Loucy (cell line): ENCODE measurements around the gene ULBP2.
"Not testable (repeated sequence)": the region's sequence is repeated elsewhere in the genome, so short reads cannot be mapped to it uniquely, and the experiment has no call there.

ENCODE experiments used
- H2AFZ ChIP-seq: fragments of 200-600 bp; sonication (generic); 2 replicates; pipeline ENCODE4 v1.6.0; 2016; ENCODE audit warnings: antibody characterized with exemption, mild to moderate bottlenecking, low read length, moderate library complexity
- H3F3A ChIP-seq: fragments of 200-600 bp; 2 replicates; pipeline ENCODE4 v1.6.0; 2016; ENCODE audit warnings: antibody characterized with exemption, low read depth, mild to moderate bottlenecking
- H3K27me3 ChIP-seq: fragments of 200-600 bp; sonication (generic); 2 replicates; pipeline ENCODE4 v1.6.1; 2014; ENCODE audit warnings: low read length, mild to moderate bottlenecking; ENCODE audit not compliant: insufficient read depth, poor library complexity, severe bottlenecking
- H3K36me3 ChIP-seq: fragments of 200-600 bp; sonication (generic); 2 replicates; pipeline ENCODE4 v1.6.1; 2016; ENCODE audit warnings: low read length; ENCODE audit not compliant: insufficient read depth
- H3K4me1 ChIP-seq: fragments of 200-600 bp; sonication (generic); 2 replicates; pipeline ENCODE4 v1.5.1; 2014; ENCODE audit warnings: low read length, mild to moderate bottlenecking; ENCODE audit not compliant: insufficient read depth, poor library complexity, severe bottlenecking
- H3K4me2 ChIP-seq: fragments of 200-600 bp; sonication (generic); 2 replicates; pipeline ENCODE4 v1.6.0; 2014; ENCODE audit warnings: antibody characterized with exemption, low read length, low read depth, mild to moderate bottlenecking; ENCODE audit not compliant: poor library complexity, severe bottlenecking
- H3K4me3 ChIP-seq: fragments of 200-600 bp; sonication (generic); 2 replicates; pipeline ENCODE4 v1.5.1; 2014; ENCODE audit warnings: low read length, mild to moderate bottlenecking, mixed read lengths; ENCODE audit not compliant: poor library complexity, severe bottlenecking
- H3K79me2 ChIP-seq: fragments of 200-600 bp; sonication (generic); 2 replicates; pipeline ENCODE4 v1.6.1; 2014; ENCODE audit warnings: low read length; ENCODE audit not compliant: insufficient read depth
- H3K9ac ChIP-seq: fragments of 200-600 bp; sonication (generic); 2 replicates; pipeline ENCODE4 v1.6.0; 2014; ENCODE audit warnings: mild to moderate bottlenecking, low read depth, low read length, moderate library complexity; ENCODE audit not compliant: poor library complexity, severe bottlenecking
- H3K9me2 ChIP-seq: fragments of 200-600 bp; sonication (generic); replicated peaks from 2 replicates; pipeline ENCODE4 v1.6.1; 2016; ENCODE audit warnings: low read depth, low read length, mixed read lengths
- H3K9me3 ChIP-seq: fragments of 200-600 bp; sonication (generic); 2 replicates; pipeline ENCODE4 v1.6.1; 2014; ENCODE audit warnings: mild to moderate bottlenecking, antibody characterized with exemption, low read length, low read depth; ENCODE audit not compliant: insufficient read depth
- H4K20me1 ChIP-seq: fragments of 200-600 bp; sonication (generic); 2 replicates; pipeline ENCODE4 v1.6.0; 2014; ENCODE audit warnings: antibody characterized with exemption, low read length, mild to moderate bottlenecking; ENCODE audit not compliant: insufficient read depth, poor library complexity, severe bottlenecking
- EZH2phosphoT487 ChIP-seq: fragments of 200-600 bp; IDR thresholded peaks from 2 replicates; pipeline ENCODE4 v1.6.1; 2018; ENCODE audit warnings: antibody characterized with exemption, mild to moderate bottlenecking, moderate library complexity, borderline replicate concordance
- TF ChIP-seq, protein P1 (sequence below): fragments of 200-600 bp; sonication (generic); conservative IDR thresholded peaks from 2 replicates; pipeline ENCODE4 v1.5.1; 2014; ENCODE audit warnings: mild to moderate bottlenecking, antibody characterized with exemption, low read length

The ULBP2 gene

GRCh38 chr6:149958124-149958523 lies 16.3 kb downstream of the ULBP2 start:
- H3F3A ChIP-seq, H3K79me2 ChIP-seq, H3K27me3 ChIP-seq, H2AFZ ChIP-seq, H3K9me2 ChIP-seq, H3K9me3 ChIP-seq, H3K36me3 ChIP-seq, H3K4me2 ChIP-seq, H4K20me1 ChIP-seq, H3K4me1 ChIP-seq, H3K4me3 ChIP-seq, H3K9ac ChIP-seq: not testable (repeated sequence)

GRCh38 chr6:149959806-149960205 lies 18.0 kb downstream of the ULBP2 start:
- H4K20me1 ChIP-seq, H3K4me2 ChIP-seq, H3K27me3 ChIP-seq, H3K79me2 ChIP-seq, H3K9ac ChIP-seq, H3F3A ChIP-seq, H3K9me3 ChIP-seq, H3K9me2 ChIP-seq, H2AFZ ChIP-seq, H3K36me3 ChIP-seq, H3K4me3 ChIP-seq, H3K4me1 ChIP-seq: not testable (repeated sequence)

DNA sequence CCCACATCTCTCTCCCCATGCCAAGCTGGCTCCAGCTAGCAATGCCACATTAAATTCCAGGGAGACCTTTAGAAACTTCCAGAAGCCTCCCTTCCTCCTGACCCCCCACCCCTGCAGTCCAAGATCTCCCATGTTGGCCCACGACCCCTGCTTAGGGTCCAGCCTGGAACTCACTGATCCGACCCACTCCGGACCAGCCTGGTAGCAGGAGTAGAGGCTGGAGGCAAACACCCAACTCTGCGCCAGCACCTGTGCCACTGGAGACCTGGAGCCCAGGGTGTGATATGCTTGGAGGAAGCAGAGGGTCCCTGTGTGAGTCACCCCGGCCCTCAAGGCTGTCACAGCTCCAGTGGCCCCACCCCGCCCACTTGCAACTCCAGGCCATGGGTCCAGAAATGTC lies 18.7 kb downstream of the ULBP2 start:
- H4K20me1 ChIP-seq, result no peaks in the 10 kb centered on the region
- H3K4me1 ChIP-seq, result peaks cover 3% of the 10 kb centered on the region
- H3K4me3 ChIP-seq, result no peak overlapping the region
- H3K36me3 ChIP-seq, result no peaks in the 10 kb centered on the region
- no peak overlapping the region for H3K4me2 ChIP-seq
- H3K9me2 ChIP-seq, result no peaks in the 10 kb centered on the region
- H3K79me2 ChIP-seq, result no peaks in the 10 kb centered on the region
- no peaks in the 10 kb centered on the region for H3F3A ChIP-seq
- no peak overlapping the region for H3K9ac ChIP-seq
- H2AFZ ChIP-seq, result no peak overlapping the region
- no peaks in the 10 kb centered on the region for H3K27me3 ChIP-seq
- no peaks in the 10 kb centered on the region for H3K9me3 ChIP-seq
- TF ChIP-seq, protein P1, sequence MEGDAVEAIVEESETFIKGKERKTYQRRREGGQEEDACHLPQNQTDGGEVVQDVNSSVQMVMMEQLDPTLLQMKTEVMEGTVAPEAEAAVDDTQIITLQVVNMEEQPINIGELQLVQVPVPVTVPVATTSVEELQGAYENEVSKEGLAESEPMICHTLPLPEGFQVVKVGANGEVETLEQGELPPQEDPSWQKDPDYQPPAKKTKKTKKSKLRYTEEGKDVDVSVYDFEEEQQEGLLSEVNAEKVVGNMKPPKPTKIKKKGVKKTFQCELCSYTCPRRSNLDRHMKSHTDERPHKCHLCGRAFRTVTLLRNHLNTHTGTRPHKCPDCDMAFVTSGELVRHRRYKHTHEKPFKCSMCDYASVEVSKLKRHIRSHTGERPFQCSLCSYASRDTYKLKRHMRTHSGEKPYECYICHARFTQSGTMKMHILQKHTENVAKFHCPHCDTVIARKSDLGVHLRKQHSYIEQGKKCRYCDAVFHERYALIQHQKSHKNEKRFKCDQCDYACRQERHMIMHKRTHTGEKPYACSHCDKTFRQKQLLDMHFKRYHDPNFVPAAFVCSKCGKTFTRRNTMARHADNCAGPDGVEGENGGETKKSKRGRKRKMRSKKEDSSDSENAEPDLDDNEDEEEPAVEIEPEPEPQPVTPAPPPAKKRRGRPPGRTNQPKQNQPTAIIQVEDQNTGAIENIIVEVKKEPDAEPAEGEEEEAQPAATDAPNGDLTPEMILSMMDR, result no peak
- no peak for TF ChIP-seq EZH2phosphoT487

DNA sequence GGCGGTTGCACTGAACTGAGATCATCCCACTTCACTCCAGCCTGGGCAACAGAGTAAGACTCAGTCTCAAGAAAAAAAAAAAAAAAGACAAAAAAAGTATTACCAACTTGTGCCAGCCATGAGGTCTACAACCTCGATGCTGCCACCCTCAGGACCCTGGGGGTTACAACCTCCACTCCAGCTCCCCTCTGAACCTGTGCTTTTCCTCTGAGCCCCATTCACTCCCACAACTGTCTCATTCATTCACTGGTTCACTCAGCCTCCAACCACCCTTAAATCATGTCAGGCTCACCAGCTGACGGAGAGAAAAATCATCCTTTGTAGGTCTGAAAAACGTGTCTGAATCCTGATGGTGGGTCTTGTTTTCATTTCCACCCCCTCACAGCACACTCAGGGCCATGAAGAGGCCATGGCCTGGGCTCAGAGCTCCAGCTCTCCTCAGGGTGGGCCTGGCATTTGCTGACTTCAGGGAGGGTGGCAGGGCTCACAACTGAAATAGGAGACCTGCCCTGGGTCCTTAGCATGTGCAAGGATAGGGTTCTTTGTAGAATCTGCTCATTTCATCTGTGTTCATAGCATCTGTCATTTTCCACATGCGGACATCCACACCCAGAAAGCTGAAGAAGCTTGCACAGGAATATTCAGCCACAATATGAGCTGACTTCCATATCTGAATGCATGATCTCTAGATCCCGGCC lies 20.1 kb downstream of the ULBP2 start:
- no peaks in the 10 kb centered on the region for H3K79me2 ChIP-seq
- no peaks in the 10 kb centered on the region for H3K9me3 ChIP-seq
- H3F3A ChIP-seq, result no peaks in the 10 kb centered on the region
- no peak overlapping the region for H3K4me2 ChIP-seq
- H3K9ac ChIP-seq, result no peak overlapping the region
- peaks cover 3% of the 10 kb centered on the region for H3K4me1 ChIP-seq
- no peaks in the 10 kb centered on the region for H3K36me3 ChIP-seq
- H3K9me2 ChIP-seq, result no peaks in the 10 kb centered on the region
- H3K27me3 ChIP-seq, result no peaks in the 10 kb centered on the region
- H3K4me3 ChIP-seq, result no peak overlapping the region
- no peaks in the 10 kb centered on the region for H4K20me1 ChIP-seq
- H2AFZ ChIP-seq, result peak overlapping the region; percentile 67; the same call in 1 of the 2 replicates
- TF ChIP-seq, protein P1, result peak; percentile 62
- TF ChIP-seq EZH2phosphoT487, result no peak
